ENCODE measurements around the gene CNOT3. TPM values are rescaled to one million over a fixed set of nuclear protein-coding genes. Genes with fewer than 3 reads are reported as not detected.

Gene CNOT3
- total RNA-seq, 1 experiment from 2014 or later = 76.7 TPM

- H3K4me1 ChIP-seq (ENCODE audit: control insufficient read depth in 1 of 2, insufficient read depth in 2 of 2, low read length in 2 of 2) = peaks cover 0 to 5% of the 10 kb centered on the region in 2 experiments; a peak in 1 of 4 replicates
- H2AFZ ChIP-seq (ENCODE audit: low read depth, low read length, poor library complexity, severe bottlenecking) = no peak overlapping the region
- no TSS peak for BruUV-seq (replicated peaks)
- no peak overlapping the region for H3K27ac ChIP-seq (ENCODE audit: low read depth, low read length)
- no peaks in the 10 kb centered on the region for H3K9me3 ChIP-seq (ENCODE audit: control insufficient read depth in 1 of 2, insufficient read depth in 1 of 2, low read depth in 1 of 2, low read length in 2 of 2)
- ChIA-PET CTCF (no interaction called here), POLR2A (interaction anchor here (1.5 kb wide), 1 partner anchor 8 kb away, joined by 3 read pairs; no protein-coding TSS in a partner anchor), RAD21 (ENCODE audit: low non-redundant PET in 1 of 2, low total read pairs in 2 of 2, uncharacterized antibody in 2 of 2, unreplicated experiment in 2 of 2) (no interaction called here)
- no peak overlapping the region for H3K9ac ChIP-seq (ENCODE audit: low read length)
- intact Hi-C loops (cut with micrococcal nuclease) = no loop called here
- no peak for DNase-seq (ENCODE audit: low read depth, low spot score)
- H3K4me2 ChIP-seq (ENCODE audit: low read length) = no peak overlapping the region
- peaks cover 28 to 29% of the 10 kb centered on the region in 2 experiments; a peak in 3 of 4 replicates for H3K36me3 ChIP-seq (ENCODE audit: control insufficient read depth in 1 of 2, insufficient read depth in 2 of 2, low read length in 2 of 2)
- peaks cover 34% of the 10 kb centered on the region for H3K79me2 ChIP-seq (ENCODE audit: insufficient read depth, low read length)
- H3K27me3 ChIP-seq (ENCODE audit: insufficient read depth, low read length) = no peaks in the 10 kb centered on the region
- ATAC-seq = no peak
- H3K4me3 ChIP-seq (replicated peaks in 1 of 2; ENCODE audit: low read depth in 1 of 2, low read length in 2 of 2) = no peak overlapping the region
- no peaks in the 10 kb centered on the region for H3K9me2 ChIP-seq (ENCODE audit: insufficient read depth)
- no peaks in the 10 kb centered on the region for H4K20me1 ChIP-seq (ENCODE audit: insufficient read depth)
- TF ChIP-seq REST (IDR thresholded peaks at IDR 0.05; ENCODE audit: low read depth) (no peak), EGR1 (IDR thresholded peaks at IDR 0.05; ENCODE audit: low read depth) (no peak), CTCF (IDR thresholded peaks at IDR 0.05 in 2 of 3, conservative IDR thresholded peaks at IDR 0.05 in 1 of 3; ENCODE audit: borderline replicate concordance in 1 of 3, insufficient read depth in 1 of 3, low read depth in 2 of 3, low read length in 2 of 3) (no peak), SRF (IDR thresholded peaks at IDR 0.05; ENCODE audit: low read depth) (no peak), POLR2AphosphoS5 (IDR thresholded peaks at IDR 0.05; ENCODE audit: low read depth, low read length) (no peak), SP1 (IDR thresholded peaks at IDR 0.05; ENCODE audit: low read depth) (no peak), TCF7L2 (IDR thresholded peaks at IDR 0.05; ENCODE audit: borderline replicate concordance, extremely low read depth, insufficient read depth, insufficient read length) (no peak), JUND (IDR thresholded peaks at IDR 0.05) (no peak), ZFX (IDR thresholded peaks at IDR 0.05) (no peak), CBX3 (IDR thresholded peaks at IDR 0.05; ENCODE audit: low read depth) (no peak), POLR2A (IDR thresholded peaks at IDR 0.05; ENCODE audit: borderline replicate concordance, extremely low read depth, insufficient read depth, insufficient read length) (no peak), ZBTB33 (IDR thresholded peaks at IDR 0.05; ENCODE audit: extremely low read depth, insufficient replicate concordance, low read length) (no peak), YY1 (IDR thresholded peaks at IDR 0.05; ENCODE audit: extremely low read depth, insufficient replicate concordance, low read depth, low read length) (no peak), EZH2 (IDR thresholded peaks at IDR 0.05) (no peak), EZH2phosphoT487 (IDR thresholded peaks at IDR 0.05; ENCODE audit: borderline replicate concordance) (no peak), RAD21 (IDR thresholded peaks at IDR 0.05; ENCODE audit: low read depth) (no peak), SIN3A (IDR thresholded peaks at IDR 0.05; ENCODE audit: low read depth) (no peak)
Measured at GRCh38 chr19:54106716-54107115, 30.8 kb upstream of the CNOT3 start.
